ENCODE data around the gene IRS2. TPM values are rescaled to one million over a fixed set of nuclear protein-coding genes. Genes with fewer than 3 reads are reported as not detected.

Gene IRS2
- total RNA-seq, 2 experiments from 2014 or later, result 0.63 to 2.7 TPM

GRCh38 chr13:109745060-109745459 is 41.3 kb downstream of the IRS2 start:
- POLR2A ChIA-PET, result no interaction called here
- TF ChIP-seq EZH2phosphoT487 (IDR thresholded peaks at IDR 0.05; ENCODE audit: borderline replicate concordance, low read depth, low read length), result no peak
- TF ChIP-seq, protein P1, sequence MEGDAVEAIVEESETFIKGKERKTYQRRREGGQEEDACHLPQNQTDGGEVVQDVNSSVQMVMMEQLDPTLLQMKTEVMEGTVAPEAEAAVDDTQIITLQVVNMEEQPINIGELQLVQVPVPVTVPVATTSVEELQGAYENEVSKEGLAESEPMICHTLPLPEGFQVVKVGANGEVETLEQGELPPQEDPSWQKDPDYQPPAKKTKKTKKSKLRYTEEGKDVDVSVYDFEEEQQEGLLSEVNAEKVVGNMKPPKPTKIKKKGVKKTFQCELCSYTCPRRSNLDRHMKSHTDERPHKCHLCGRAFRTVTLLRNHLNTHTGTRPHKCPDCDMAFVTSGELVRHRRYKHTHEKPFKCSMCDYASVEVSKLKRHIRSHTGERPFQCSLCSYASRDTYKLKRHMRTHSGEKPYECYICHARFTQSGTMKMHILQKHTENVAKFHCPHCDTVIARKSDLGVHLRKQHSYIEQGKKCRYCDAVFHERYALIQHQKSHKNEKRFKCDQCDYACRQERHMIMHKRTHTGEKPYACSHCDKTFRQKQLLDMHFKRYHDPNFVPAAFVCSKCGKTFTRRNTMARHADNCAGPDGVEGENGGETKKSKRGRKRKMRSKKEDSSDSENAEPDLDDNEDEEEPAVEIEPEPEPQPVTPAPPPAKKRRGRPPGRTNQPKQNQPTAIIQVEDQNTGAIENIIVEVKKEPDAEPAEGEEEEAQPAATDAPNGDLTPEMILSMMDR (conservative IDR thresholded peaks at IDR 0.05; ENCODE audit: low read length), result no peak
- H3K9me3 ChIP-seq (ENCODE audit: low read length), result no peaks in the 10 kb centered on the region
- H3K9me2 ChIP-seq (ENCODE audit: insufficient read depth, low read length), result no peaks in the 10 kb centered on the region
- no peaks in the 10 kb centered on the region for H4K20me1 ChIP-seq (ENCODE audit: insufficient read depth, low read length)
- no peak overlapping the region for H3K27ac ChIP-seq (ENCODE audit: low read depth, low read length, poor library complexity, severe bottlenecking)
- H2AFZ ChIP-seq (ENCODE audit: low read length), result no peak overlapping the region
- intact Hi-C loops (cut with micrococcal nuclease; ENCODE audit: unreplicated experiment), result no loop called here
- CTCF ChIA-PET (ENCODE audit: unreplicated experiment), result no interaction called here
- no peaks in the 10 kb centered on the region for H3K79me2 ChIP-seq (ENCODE audit: insufficient read depth, low read depth, low read length)
- no peaks in the 10 kb centered on the region for H3K4me1 ChIP-seq (ENCODE audit: insufficient read depth, low read length, poor library complexity, severe bottlenecking)
- no peak for DNase-seq (ENCODE audit: low spot score)
- H3K4me3 ChIP-seq (ENCODE audit: low read depth, low read length, poor library complexity, severe bottlenecking), result no peak overlapping the region
- BruUV-seq (replicated peaks), result no TSS peak
- H3K4me2 ChIP-seq (ENCODE audit: low read length), result no peak overlapping the region
- no peaks in the 10 kb centered on the region for H3K36me3 ChIP-seq (ENCODE audit: insufficient read depth, low read length)

DNA sequence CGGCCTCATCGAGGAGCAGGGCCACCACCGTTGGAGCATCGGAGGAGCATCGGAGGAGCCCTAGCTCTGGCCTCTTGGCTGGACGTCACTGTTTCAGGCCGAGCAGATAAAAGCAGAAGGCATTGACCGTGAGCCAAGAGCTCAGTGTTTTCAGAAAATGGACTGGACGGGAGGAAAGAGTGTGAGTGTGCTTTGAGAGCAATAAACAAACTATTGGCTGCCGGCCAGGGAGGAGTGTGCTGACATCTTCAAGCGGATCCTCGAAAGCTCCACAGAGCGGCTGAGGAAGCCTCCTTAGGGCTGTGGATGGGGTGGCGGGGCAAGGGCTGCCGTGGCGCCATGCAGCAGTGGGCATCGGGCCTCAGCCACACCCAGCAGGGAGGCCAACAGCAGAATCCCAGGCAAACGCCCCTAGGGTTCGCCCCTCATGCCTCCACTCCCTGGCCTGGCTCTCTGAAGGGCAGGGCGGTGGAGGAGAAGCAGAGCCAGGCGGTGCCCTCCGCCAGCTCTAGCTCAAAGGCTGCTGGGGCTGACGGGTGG is 41.8 kb downstream of the IRS2 start:
- POLR2A ChIA-PET, result interaction anchor here (1.1 kb wide), 1 partner anchor 1687 kb away, joined by 3 read pairs; no protein-coding TSS in a partner anchor
- no peak overlapping the region for H3K4me2 ChIP-seq (ENCODE audit: low read length)
- CTCF ChIA-PET (ENCODE audit: unreplicated experiment), result no interaction called here

More for the DNA sequence above, 41.8 kb downstream of the IRS2 start:
- no peaks in the 10 kb centered on the region for H3K9me2 ChIP-seq (ENCODE audit: insufficient read depth, low read length)
- no peak for DNase-seq (ENCODE audit: low spot score)
- H3K9me3 ChIP-seq (ENCODE audit: low read length), result no peaks in the 10 kb centered on the region
- no peak for TF ChIP-seq EZH2phosphoT487 (IDR thresholded peaks at IDR 0.05; ENCODE audit: borderline replicate concordance, low read depth, low read length)
- TF ChIP-seq, protein P1 (conservative IDR thresholded peaks at IDR 0.05; ENCODE audit: low read length), result no peak
- H3K4me3 ChIP-seq (ENCODE audit: low read depth, low read length, poor library complexity, severe bottlenecking), result no peak overlapping the region
- no peaks in the 10 kb centered on the region for H3K36me3 ChIP-seq (ENCODE audit: insufficient read depth, low read length)
- intact Hi-C loops (cut with micrococcal nuclease; ENCODE audit: unreplicated experiment), result no loop called here
- H3K4me1 ChIP-seq (ENCODE audit: insufficient read depth, low read length, poor library complexity, severe bottlenecking), result no peaks in the 10 kb centered on the region
- no peak overlapping the region for H3K27ac ChIP-seq (ENCODE audit: low read depth, low read length, poor library complexity, severe bottlenecking)
- no TSS peak for BruUV-seq (replicated peaks)
- no peak overlapping the region for H2AFZ ChIP-seq (ENCODE audit: low read length)
- no peaks in the 10 kb centered on the region for H3K79me2 ChIP-seq (ENCODE audit: insufficient read depth, low read depth, low read length)
- H4K20me1 ChIP-seq (ENCODE audit: insufficient read depth, low read length), result no peaks in the 10 kb centered on the region

All from OCI-LY7 (cell line).